ENCODE results near the gene TFAP2A. TPM values are rescaled to one million over a fixed set of nuclear protein-coding genes. Genes with fewer than 3 reads are reported as not detected.
A peak's percentile ranks its signal among the peaks of the same experiment; 100 is the strongest.

The TFAP2A gene
- total and polyA plus RNA-seq, 2 donors from 2014 or later: 10.1 to 16.2 TPM

DNA sequence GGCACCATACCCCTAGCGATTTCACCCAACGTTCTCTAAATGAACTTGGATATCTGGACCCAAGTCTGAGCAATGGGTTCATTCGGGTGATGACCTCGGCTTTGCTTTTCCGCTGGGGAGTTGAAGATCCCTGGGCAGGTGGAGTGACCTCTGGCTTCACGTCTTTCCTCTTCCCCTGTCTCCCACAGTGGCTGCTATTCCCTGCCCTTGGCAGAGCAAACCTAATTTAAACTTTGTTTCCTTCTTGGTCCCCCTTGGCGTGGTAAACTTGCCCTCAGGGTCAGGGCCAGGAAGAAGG lies 7.8 kb upstream of the TFAP2A start:
- Histone ChIP-seq H3K27ac (ENCODE audit: low read depth in 2 of 2, low read length in 2 of 2) (no peak overlapping the region), H3K36me3 (ENCODE audit: control insufficient read depth in 2 of 3, insufficient read depth in 3 of 3, low read length in 3 of 3) (no peaks in the 10 kb centered on the region), H3K27me3 (ENCODE audit: control insufficient read depth, insufficient read depth, low read length) (peaks cover 70% of the 10 kb centered on the region), H3K4me3 (ENCODE audit: low read length in 3 of 3) (no peak overlapping the region), H3K4me1 (ENCODE audit: control insufficient read depth in 2 of 3, insufficient read depth in 2 of 3, low read depth in 1 of 3, low read length in 3 of 3) (peaks cover 0 to 6% (median 4%) of the 10 kb centered on the region in 3 donors), H3K9me3 (ENCODE audit: control insufficient read depth in 2 of 3, insufficient read depth in 1 of 3, low read length in 3 of 3) (no peaks in the 10 kb centered on the region), H3K9ac (ENCODE audit: low read length in 3 of 3) (no peak overlapping the region)
- TF ChIP-seq, protein P1, sequence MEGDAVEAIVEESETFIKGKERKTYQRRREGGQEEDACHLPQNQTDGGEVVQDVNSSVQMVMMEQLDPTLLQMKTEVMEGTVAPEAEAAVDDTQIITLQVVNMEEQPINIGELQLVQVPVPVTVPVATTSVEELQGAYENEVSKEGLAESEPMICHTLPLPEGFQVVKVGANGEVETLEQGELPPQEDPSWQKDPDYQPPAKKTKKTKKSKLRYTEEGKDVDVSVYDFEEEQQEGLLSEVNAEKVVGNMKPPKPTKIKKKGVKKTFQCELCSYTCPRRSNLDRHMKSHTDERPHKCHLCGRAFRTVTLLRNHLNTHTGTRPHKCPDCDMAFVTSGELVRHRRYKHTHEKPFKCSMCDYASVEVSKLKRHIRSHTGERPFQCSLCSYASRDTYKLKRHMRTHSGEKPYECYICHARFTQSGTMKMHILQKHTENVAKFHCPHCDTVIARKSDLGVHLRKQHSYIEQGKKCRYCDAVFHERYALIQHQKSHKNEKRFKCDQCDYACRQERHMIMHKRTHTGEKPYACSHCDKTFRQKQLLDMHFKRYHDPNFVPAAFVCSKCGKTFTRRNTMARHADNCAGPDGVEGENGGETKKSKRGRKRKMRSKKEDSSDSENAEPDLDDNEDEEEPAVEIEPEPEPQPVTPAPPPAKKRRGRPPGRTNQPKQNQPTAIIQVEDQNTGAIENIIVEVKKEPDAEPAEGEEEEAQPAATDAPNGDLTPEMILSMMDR (IDR thresholded peaks at IDR 0.05; ENCODE audit: borderline replicate concordance, extremely low read depth, insufficient read depth): no peak
- DNase-seq (no peak), FAIRE-seq (no peak)
- intact Hi-C loops (cut with DNase I): no loop called here

GRCh38 chr6:10421921-10422736 lies 7.3 kb upstream of the TFAP2A start:
- TF ChIP-seq, protein P1 (IDR thresholded peaks at IDR 0.05; ENCODE audit: borderline replicate concordance, extremely low read depth, insufficient read depth): no peak
- Histone ChIP-seq H3K9me3 (ENCODE audit: control insufficient read depth in 2 of 3, insufficient read depth in 1 of 3, low read length in 3 of 3) (no peaks in the 10 kb centered on the region), H3K9ac (ENCODE audit: low read length in 3 of 3) (no peak overlapping the region), H3K4me3 (ENCODE audit: low read length in 3 of 3) (no peak overlapping the region), H3K4me1 (ENCODE audit: control insufficient read depth in 2 of 3, insufficient read depth in 2 of 3, low read depth in 1 of 3, low read length in 3 of 3) (peaks cover 0 to 6% (median 4%) of the 10 kb centered on the region in 3 donors), H3K36me3 (ENCODE audit: control insufficient read depth in 2 of 3, insufficient read depth in 3 of 3, low read length in 3 of 3) (no peaks in the 10 kb centered on the region), H3K27me3 (ENCODE audit: control insufficient read depth, insufficient read depth, low read length) (peaks cover 70% of the 10 kb centered on the region), H3K27ac (ENCODE audit: low read depth in 2 of 2, low read length in 2 of 2) (no peak overlapping the region)
- intact Hi-C loops (cut with DNase I): no loop called here
- no peak for FAIRE-seq
- DNase-seq: no peak

DNA sequence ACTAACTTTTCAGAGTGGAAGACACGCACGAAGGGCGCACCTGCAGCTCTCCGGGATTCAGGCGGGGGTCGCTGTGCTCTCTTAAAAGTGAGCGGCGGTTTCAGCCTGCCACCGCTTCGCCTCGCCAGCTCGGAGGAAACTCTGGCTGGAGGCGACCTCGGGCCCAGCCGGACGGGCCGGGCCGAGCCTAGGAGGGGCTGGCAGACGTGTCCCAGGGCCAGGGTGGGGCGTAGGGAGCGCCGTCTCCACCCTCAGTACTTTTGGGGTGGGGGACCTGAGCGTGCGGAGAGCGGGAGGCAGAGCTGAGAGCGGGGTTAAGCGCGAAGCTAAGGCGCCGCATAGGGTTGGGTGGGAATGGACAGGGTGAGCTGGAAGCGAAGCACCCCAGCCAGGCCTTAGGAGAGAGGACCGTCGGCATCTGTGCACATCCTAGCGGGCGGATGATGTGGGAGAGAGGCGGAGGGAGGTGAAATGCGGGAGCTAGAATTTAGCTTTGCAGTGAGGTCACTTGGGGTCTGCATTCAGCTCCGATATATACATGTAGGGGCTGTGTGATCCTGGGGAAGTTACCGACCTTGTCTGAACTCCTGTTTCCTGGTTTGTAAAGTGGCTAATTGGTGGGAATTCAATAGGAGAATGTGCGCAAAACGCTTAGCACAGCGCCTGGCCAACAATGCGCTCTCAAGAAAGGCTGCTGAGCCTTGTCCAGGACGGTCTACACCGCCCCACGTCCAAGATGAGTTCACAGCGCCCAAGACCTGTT lies 6.5 kb upstream of the TFAP2A start:
- Histone ChIP-seq H3K27me3 (ENCODE audit: control insufficient read depth, insufficient read depth, low read length) (peaks cover 69% of the 10 kb centered on the region), H3K4me1 (ENCODE audit: control insufficient read depth in 2 of 3, insufficient read depth in 2 of 3, low read depth in 1 of 3, low read length in 3 of 3) (peaks cover 0 to 10% (median 4%) of the 10 kb centered on the region in 3 donors), H3K27ac (ENCODE audit: low read depth in 2 of 2, low read length in 2 of 2) (no peak overlapping the region), H3K9ac (ENCODE audit: low read length in 3 of 3) (no peak overlapping the region), H3K4me3 (ENCODE audit: low read length in 3 of 3) (no peak overlapping the region), H3K36me3 (ENCODE audit: control insufficient read depth in 2 of 3, insufficient read depth in 3 of 3, low read length in 3 of 3) (no peaks in the 10 kb centered on the region), H3K9me3 (ENCODE audit: control insufficient read depth in 2 of 3, insufficient read depth in 1 of 3, low read length in 3 of 3) (no peaks in the 10 kb centered on the region)
- TF ChIP-seq, protein P1 (IDR thresholded peaks at IDR 0.05; ENCODE audit: borderline replicate concordance, extremely low read depth, insufficient read depth): no peak
- intact Hi-C loops (cut with DNase I): no loop called here
- DNase-seq (peak in 4 of 5 donors; percentile 71 to 77 (median 74)), FAIRE-seq (no peak)

All from kidney (tissue), 14 donors.